GM18858 (cell line): ENCODE results near the gene ZMIZ1.

Experiments
- ATAC-seq: cut with Tn5 transposase; IDR thresholded peaks from one replicate; pipeline ENCODE4 v1.9.1; 2021; ENCODE audit not compliant: unreplicated experiment

ZMIZ1 gene

DNA sequence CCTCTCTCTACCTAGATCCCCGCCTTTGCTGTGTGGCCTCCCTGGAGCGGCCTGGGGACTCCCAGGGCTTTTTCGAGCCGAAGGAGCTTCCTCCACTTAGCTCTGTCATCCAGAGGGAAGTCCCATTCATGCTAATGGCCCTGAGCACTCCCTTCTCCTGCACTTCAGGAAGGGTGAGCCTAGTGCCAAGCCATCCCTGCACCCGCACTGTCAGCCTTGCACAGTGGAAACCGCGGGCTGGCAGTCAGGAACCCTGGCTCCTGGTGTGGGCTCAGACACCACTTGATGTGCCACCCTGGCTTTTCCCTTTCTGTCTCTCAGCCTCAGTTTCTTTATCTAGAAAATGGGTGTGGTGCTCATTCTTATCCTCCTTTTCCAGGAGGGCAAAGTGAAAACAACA lies 131.6 kb downstream of the ZMIZ1 start:
- no peak for ATAC-seq

DNA sequence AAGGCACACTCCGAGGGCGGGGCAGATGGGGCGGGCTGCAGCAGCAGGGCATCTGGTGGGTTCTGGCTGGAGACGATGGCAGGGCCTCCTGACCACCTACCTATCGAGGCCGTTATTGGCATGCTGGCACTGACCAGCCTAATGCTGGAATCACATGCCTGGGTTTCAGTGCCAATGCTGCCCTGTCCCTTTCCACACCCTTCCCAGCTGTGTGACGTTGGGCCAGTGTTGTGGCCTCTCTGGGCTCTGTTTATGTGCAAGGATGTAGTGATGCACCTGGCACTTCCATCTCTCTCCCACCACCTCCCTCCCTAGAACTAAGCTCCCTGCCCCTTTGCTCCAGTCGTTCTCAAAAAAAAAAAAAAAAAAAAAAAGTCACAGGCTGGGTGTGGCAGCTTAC lies 132.9 kb downstream of the ZMIZ1 start:
- no peak for ATAC-seq

DNA sequence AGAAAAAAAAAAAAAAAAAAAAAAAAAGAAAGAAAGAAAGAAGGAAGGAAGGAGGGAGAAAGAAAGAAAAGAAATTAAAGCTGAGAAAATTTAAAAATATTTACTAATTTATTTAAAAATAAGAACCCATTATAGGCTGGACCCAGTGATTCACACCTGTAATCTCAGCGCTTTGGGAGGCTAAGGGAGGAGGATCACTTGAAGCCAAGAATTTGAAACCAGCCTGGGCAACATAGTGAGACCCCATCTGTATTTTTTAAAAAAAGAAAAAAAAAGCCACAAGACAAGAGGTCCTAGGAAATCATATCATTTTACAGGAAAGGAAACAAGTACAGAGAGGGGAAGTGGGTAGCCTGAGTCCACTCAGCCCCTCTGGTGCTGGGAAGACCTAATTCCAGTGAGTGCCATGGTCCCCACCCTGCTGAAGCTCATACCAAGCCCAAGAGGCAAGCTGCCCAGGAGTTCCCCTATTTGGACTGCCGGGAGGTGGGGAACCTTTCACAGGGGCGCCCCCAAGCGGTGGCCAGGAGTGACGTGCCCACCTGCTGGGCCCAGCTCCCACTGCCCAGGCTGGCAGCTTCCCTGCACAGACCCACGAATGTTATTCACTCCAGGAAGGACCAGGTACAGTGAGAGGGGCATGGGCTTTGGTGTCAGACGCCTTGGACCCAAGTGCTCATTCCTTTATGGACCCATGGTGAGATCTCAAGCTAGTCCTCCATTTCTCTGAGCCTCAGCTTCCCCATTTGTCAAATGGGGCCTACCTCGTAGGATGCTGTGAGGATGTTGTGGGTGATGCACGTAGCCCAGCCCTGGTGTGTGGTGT lies 133.6 kb downstream of the ZMIZ1 start:
- ATAC-seq, result no peak

DNA sequence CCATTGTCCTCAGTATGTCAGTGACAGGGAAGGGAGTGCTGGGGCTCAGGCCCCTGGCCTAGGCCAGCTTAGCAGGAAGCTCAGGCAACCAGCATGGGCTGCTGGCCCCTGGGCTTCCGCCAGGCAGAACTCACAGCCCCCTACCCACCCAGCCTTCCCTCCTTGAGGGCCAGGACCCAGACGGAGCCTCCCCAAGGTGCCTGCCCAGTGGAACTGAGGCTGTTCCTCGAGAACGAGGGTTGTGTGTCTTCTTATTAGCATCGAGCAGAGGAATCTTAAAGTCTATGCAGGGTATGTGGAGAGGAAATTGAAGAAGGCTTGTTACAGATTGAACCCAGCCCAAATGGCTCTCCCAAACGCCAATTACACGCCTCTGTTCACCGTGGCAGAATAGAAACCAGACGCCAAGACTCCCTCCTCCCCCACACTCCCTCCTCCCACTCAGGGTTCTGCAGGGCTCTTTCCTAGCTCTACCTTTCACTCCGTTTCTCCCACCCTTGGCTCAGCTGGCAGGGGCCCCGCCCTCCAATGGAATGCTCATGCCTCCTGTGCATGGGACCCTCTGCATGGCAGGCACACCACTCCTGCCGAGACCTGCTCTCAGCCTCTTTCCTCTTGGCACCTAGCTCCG lies 134.4 kb downstream of the ZMIZ1 start:
- no peak for ATAC-seq

DNA sequence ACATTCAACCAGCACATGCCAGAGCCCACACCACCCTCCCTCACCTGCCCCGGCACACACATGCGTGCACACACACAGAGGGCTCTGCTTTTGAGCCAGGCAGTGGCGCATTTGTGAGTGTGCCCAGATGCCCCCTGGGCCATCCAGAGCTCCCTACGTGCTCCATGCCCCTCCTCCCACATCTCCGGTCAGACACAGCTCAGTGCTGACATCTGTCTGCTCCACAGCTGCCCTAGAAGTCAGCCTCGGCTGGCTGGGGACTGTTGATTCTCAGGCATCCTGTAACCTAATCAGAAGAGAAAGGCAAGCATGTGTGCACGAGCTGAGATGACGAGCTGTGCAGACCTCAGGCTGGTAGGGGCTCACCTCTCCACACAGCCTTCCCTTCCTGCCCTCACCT lies 135.1 kb downstream of the ZMIZ1 start:
- no peak for ATAC-seq

DNA sequence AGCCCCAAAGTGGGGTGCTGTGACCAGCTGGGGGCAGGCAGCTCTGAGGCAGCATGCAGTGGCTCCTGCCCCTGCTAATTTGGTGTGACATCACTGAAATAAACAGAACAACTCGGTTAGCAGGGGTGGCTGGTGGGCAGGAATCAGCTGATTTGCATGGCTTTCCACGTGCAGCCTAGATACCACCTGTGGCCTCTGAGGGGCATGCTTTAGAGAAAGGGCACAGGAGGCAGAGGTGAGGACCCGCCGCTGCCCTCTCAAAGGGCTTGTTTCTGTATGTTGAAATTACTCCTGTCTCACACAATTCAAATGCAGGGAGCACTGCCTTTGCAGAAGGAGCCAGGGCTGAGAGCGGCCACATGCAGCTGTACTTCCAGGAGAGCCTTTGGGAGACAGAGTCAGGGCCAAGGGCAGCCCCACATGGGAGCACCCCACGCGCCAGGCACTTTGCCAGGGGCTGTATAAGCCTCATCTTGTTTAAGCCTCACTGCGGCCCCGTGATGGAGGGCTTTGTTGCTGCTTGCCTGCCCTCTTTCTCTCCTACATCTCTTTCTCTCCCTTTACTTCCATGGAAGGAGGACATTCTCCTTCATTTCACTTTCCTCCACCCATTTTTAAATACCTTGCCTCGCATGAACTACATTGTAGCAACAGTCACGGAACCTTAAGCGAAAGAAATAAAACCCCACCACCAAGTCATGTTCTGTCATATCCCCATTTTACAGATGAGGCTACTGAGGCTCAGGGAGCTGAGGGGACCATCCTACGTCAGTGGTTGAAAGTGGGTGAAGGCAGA lies 137.7 kb downstream of the ZMIZ1 start:
- no peak for ATAC-seq

DNA sequence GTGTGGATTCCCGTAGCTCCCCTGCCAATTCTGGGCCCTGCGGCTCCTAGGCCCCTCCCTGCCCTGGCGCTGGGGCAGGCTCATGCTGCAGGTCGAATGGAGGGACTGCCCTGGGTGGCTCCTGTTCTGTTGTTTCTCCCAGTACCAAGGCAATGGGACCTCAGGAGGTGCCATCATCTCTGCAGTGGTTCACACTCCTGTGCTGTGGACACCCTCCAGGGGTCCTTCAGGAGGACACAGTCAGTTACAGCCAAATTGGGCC lies 138.3 kb downstream of the ZMIZ1 start:
- ATAC-seq, result no peak

DNA sequence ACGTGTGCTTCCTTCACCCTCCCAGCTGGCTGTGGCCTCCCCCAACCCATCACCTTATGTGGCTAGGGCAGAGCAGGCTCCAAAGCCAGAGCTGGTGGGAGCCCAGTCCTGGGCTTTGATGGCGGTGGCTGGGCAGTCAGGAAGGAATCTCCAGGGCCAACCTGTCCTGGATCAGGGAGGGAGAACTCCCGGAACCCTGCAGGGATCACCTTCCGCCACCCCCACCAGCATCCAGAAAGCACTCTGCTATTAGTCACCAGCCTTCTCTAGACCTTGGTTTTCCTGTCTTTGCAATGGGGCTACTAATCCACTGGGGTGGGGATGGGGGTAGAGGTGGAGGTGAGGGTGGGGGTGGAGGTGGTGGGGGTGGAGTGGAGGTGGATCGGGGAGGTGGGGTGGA lies 139.0 kb downstream of the ZMIZ1 start:
- no peak for ATAC-seq

DNA sequence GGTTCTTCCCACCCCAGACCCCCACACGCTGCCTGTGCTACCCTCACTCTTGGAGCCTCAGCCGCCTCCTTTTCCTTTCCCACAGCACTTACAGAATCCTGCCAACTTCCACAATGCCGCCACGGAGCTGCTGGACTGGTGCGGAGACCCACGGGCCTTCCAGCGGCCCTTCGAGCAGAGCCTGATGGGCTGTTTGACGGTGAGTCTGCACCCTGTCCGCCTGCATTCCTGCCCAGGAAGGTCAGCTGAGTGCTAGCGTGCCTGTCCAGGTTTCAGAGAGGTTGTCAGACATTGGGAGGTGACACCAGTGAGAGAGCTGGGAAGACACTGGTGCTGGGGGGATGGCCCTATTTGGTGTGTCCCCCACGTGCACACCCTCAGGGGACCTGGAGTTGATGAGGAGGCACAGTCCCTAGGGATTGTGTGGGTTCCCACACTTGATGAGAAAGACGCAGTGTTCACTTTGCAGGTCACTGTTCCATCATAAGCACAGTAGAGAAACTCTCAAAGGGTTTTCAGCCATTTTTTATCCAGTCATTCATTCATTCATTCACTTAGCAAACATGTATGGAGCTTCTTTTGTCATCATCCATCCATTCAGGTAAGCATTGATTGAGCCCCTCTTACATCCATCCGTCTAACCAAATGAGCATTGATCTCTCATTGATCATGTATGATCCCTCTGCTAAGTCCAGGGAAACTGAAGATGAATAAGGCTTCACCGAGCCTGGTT lies 139.7 kb downstream of the ZMIZ1 start:
- no peak for ATAC-seq

DNA sequence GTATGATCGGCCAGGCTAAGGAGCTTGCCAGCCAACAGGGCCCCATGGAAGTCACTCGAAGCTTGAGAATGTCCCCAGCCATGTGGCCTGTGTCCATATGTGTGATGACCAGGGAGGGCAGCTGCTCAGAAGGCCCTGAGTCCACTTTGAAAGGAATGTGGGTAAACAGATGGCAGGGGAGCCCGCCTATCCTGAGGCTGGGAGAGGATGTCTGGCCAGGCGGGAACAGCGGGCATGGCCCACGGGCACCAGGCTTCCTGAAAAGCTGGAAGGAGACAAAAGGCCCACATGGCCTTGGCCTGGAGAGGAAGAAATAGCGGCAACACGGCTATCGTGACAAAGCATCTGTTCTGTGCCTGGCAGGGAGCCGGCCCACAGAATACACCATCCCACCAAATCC lies 140.6 kb downstream of the ZMIZ1 start:
- ATAC-seq, result no peak

DNA sequence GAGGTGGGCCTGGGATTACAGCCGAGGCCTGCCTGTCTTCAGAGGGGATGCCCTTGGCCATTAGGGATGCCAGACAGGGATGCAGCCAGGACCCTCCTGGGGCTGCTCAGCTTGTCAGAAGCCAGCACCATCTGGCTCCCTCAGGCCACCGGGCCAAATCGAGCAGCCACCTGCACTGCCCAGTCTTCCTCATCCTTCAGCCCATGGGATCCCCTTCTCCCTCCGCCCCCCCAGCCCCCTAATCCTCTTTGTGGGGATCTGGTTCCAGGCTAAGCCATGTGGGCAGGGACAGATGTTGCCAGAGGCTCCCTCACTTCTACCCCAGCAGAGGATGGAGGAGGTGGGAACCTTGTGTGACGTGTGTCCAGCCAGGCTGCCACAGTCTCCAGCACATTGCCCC lies 141.1 kb downstream of the ZMIZ1 start:
- no peak for ATAC-seq

DNA sequence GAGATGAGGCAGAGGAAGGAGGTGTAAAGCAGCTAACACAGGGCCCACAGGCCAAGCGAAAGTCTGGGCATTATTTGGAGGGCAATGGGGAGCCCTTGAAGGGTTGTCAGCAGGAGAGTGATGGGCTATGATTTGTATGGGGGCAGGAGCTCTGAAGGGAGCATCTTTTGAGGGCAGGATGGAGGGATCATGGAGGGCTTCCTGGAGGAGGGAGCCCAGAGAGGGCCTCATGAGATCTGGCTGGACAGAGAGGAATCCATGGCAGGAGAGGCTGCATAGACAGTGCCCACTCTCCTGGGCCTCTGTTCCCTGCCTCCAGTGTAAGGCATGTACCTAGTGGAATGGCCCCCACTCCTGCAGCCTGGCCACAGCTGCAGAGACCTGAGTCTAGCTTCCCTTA lies 141.9 kb downstream of the ZMIZ1 start:
- ATAC-seq, result no peak

DNA sequence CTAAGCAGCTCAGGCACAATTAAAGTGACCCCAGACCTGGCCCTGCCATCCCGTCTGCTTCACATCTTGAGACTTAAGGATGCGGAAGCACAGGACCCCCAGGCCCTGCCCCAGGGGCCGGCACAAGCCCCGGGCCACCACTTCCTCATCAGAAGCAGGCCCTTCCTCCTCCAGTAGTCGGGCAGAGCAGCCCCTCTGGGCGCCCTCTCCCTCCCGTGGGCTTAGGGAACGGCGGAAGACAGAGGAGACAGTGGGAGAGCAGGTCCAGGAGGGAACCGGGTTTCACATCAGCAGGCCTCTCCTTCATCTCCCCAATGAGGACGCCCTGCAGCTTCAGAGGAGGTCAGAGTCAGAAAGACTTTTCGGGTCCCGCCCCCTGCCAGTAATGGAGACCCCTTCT lies 142.8 kb downstream of the ZMIZ1 start:
- no peak for ATAC-seq

DNA sequence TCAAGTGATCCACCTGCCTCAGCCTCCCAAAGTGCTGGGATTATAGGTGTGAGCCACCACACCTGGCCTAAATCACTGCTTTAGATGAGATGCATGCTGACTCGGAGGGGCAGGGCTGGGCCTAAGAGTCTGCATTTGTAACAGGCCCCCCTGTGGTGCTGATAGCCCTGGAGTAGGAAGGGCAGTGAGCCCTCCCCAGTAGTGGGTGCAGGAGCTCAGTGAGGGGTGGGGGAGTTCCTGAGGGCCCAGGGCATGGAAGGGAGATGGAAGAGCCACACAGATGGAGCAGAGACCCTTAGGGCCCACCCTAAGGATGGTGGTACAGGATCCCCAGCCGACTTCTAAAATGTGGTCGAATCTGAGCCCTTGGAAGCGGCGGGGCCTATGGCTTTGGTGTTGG lies 146.8 kb downstream of the ZMIZ1 start:
- no peak for ATAC-seq

DNA sequence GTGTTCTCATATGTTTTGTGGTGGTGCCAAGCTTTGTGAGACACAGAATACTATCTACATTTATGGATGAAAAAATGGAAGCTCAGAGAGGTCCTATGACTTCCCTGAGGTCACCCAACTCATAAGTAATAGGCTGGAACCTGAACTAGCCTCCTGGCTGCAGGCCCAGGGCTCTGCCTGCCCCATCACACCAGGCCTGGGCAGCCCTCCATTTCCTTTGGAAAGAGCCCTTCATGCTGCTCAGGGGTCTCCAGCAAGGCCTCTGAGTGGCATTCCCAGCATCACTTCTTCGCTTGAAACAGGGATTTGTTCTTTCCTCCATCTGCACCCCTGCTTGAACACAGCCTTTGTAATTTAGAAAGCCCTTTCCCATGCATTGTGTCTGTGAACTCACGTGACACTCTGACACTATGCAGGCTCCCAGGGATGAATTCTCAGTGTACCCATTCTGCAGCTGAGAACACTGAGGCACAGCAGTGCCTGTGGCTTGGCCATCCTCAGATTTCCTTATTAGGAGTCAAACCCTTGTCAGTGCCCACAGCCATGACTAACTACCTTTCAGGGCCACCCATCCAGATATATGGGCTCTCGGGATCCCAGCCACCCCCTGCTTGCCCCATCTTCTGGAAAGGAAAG lies 150.7 kb downstream of the ZMIZ1 start:
- no peak for ATAC-seq

DNA sequence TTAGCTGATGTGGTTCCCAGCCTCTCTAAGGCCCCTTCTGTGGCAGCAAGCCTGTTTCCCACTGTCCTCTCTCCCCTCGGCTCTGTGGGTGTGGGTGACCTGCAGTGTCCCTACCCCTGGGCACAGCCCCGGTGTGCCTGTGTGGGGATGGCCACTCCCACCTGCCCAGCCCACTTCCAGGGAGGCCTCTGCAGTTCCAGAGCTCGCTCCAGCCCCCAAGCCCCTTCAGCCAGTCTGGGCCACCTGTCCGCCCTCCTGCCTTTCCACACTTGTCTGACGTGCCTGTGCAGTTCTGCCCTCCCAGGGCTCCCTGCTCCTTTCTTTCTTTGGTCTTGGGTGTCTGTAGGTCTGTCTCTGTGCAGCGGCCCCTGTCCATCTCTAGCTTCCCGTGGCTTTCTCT lies 151.5 kb downstream of the ZMIZ1 start:
- ATAC-seq, result no peak

DNA sequence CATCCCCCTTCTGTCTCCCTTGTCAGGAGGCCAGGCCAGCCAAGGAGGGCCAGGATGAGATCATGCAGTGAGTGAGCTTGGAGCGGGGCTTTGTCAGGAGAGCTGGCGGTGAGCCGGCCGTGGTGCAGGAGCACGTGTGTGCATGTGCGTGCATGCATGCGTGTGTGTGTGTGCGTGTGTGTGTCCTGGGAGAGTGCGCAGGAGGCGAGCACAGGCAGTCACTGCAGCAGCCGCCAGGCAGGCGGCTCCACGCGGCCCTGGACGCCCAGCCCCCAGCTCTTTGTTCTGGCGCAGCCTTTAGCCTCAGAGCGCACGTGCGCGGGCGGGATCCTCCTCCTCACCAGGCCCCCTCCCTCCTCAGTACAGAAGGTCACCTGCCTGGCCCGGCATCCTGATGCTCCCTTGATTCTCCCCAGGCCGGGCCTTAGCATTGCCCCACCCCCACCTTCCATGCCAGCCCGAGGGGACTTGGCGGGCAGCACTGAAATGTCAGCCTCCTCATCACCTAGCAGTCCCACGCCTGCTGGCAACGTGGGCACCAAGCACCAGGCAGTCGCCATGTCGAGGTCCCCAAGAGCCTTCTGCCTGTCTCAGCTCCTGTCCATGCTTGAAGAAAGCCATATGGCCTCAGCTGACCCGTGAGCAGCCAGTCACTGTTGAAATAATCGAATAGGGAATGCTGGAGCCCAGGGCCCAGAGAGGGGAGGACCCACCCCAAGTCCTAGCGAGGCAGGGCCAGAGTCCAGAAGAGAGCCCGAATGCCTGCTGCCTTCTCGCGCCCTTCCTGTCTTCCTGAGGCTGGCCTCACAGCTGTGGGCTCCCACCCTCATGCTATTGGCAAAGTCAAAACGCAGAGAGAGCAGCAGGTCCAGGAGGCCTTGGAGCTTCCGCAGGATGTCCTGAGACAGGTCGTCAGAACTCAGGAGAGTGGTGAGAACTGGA lies 152.6 kb downstream of the ZMIZ1 start:
- ATAC-seq, result no peak

DNA sequence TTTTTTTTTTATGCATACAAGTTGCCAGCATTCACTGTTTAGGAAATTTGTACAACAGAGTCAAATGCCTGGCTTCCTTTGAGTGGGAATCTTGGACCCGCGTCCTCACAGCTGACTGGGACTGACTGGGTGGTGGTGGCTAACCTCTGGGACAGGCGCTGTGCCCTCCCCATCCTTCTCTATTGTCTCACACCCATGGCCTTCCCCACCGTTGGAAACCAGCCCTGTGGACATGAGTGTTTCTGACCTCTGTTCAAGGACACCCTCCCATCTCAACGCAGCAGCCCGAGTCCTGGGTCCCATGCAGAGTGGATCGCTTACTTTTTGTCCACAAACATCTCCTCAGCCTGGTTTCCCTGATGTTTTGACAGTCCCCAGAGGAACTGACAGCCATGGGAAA lies 153.4 kb downstream of the ZMIZ1 start:
- no peak for ATAC-seq

DNA sequence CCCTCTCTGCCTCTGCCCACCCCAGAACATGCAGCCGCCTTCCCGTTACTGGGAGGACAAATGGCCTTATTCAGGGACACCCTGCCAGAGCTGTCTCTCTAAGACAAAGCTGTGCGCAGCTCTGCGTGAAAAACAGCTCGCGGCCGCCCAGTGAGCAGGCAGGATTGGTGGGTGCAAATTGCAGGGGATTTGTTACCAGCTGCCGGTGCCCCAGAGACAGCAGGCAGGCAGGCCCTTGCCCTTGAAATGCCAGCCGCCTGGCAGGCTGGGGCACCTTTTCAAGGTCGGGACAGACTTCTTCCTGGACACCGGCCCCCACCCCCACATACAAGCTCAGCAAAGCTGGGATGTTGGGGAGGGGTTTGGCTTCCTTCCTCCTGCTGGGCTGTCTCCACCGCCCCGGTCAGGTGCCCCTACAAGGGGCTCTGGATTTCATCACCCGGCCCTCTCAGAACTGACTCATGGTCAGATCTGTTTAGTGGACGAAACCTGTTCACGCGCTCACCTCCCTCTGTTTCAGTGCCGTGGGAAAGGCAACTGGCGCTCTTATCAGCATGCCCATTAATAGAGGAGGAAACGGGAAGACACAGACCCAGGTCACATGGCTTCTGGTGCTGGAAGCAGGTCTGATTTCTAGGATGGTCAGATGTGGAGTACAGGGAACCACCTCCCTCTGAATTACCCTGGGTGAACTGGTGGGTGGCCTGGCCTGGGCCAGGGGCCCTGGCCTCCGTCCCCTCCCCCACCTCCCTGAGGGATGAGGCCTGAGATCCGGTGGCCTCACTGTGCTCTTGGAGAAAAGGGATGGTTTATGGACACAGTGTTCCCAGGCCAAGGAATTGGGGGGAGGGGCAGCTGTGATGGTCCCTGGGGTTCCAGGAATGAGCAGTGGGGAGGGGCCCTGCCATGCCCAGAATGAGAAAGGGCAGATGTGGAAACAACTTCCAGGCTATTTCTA lies 154.6 kb downstream of the ZMIZ1 start:
- ATAC-seq, result no peak
